HG02970 (cell line): ENCODE data around the gene ITGA6.

ENCODE experiments used
- ATAC-seq: cut with Tn5 transposase; IDR thresholded peaks from one replicate; pipeline ENCODE4 v1.9.1; 2021; ENCODE audit warnings: mild to moderate bottlenecking, moderate library complexity, moderate number of reproducible peaks; ENCODE audit not compliant: unreplicated experiment, low FRiP score

The ITGA6 gene

GRCh38 chr2:172461591-172462372 is 34.4 kb downstream of the ITGA6 start:
- ATAC-seq = no peak

GRCh38 chr2:172462373-172462848 is 35.0 kb downstream of the ITGA6 start:
- ATAC-seq = no peak

DNA sequence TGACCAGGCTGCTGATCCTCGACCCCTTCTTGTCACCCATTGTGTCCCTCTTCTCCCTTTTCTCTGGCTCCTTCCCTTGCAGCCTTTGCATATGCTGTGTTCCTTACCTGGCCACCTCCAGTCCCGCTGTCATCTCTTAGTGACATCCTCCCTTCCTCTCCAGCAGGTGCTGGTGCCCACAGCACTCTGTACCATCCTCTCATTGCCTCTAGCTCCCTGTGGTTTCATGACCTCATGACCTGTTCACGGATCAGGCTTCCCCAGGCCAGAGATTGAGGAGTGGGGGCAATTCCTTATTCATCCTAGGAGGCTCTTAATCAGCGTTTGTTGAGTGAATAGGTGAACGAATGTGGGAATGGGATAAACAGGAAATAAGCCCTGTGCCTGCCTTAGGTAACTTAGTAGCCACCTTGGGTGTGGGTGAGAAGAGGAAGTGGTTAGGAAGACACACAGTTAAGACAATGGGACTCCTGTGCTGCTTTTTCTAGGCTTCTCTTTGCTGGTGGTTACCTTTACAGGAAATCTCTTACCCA is 35.5 kb downstream of the ITGA6 start:
- no peak for ATAC-seq

GRCh38 chr2:172464400-172465129 is 37.2 kb downstream of the ITGA6 start:
- no peak for ATAC-seq

DNA sequence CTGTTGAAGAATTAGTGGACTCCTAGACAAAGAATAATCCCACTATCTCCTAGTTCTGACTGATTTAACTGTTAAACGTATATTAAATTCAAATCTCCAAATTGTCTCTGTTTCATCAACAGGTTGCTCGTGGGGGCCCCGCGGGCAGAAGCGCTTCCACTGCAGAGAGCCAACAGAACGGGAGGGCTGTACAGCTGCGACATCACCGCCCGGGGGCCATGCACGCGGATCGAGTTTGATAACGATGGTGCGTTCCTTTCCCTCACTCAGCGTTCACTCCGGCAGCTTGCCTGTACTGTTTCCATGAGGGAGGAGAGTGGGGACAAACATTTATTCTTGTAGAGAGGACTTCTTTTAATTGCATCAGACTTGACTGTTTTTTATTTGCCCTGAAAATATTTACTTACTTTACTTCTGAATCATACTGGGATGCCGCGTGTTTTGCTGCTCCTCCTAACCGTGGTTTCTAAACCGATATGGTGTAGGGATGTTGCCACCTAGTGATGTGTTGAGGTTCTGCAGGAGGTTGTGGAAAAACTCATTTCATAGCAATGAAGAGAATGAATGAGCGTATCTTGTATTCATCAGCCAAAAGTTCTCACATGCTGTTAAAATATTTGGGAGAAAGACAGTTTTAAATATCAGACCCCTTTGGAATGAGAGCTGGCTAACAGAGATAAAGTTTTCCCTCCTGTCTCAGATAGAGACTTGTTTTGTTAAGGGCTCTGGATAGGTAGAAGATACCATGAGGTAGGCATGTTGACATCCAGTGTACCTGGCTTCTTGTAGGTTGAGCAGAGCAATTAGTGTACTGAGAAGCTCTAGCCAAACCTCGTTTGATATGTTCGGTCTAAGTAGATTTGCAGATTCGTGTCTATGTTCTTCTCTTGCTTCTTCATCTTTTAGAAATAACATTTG is 38.3 kb downstream of the ITGA6 start:
- ATAC-seq = no peak

- no peak for ATAC-seq
Measured at GRCh38 chr2:172467382-172467781, 40.0 kb downstream of the ITGA6 start.

GRCh38 chr2:172470958-172471922 is 43.9 kb downstream of the ITGA6 start:
- ATAC-seq = no peak

DNA sequence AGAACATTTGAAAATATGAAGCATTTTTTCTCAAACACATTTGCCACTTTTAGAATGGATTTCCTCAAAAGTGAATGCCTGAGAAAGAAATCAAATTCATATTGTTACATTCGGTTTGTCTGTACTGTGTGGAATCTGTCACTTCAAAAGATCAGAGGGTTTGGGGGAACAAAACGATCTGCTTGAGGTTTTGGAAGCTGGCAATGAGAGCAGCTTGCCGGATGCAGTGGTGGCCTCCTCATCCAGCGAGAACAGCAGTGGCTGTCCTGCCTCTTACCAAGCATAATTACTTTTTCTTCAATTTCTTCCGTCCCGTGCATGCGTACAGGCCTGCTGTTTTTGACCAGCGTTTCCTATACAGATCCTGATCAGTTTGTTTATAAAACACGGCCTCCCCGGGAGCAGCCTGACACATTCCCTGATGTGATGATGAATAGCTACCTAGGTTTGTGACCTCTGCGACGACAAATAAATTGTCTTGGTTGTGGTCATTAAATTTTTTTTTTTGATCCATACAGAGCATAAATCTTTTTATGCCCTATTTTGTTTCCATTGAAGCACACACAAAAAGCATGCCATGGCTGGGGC is 45.2 kb downstream of the ITGA6 start:
- ATAC-seq = no peak

- ATAC-seq = no peak
Measured at GRCh38 chr2:172473167-172473566, 45.8 kb downstream of the ITGA6 start.

DNA sequence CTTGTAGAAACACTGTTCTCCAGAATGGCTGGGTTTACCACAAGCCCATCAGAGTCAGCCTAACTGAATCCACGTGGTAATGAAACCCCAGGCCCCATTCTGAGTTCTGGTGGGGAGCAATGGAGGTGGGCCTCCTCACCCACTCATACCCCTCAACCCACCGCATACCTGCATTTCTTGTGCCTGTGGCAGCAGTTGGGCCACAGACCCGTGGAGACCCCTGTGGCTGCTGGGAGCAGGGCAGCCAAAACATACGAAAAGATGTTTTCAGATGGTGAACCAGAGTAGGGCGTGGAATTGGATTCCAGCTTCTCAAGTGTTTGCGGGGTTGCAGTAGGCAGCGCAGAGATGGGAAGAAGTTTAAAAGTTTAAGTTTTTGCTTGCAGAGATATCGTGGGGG is 51.0 kb downstream of the ITGA6 start:
- no peak for ATAC-seq

GRCh38 chr2:172480301-172481218 is 53.2 kb downstream of the ITGA6 start:
- ATAC-seq = no peak

DNA sequence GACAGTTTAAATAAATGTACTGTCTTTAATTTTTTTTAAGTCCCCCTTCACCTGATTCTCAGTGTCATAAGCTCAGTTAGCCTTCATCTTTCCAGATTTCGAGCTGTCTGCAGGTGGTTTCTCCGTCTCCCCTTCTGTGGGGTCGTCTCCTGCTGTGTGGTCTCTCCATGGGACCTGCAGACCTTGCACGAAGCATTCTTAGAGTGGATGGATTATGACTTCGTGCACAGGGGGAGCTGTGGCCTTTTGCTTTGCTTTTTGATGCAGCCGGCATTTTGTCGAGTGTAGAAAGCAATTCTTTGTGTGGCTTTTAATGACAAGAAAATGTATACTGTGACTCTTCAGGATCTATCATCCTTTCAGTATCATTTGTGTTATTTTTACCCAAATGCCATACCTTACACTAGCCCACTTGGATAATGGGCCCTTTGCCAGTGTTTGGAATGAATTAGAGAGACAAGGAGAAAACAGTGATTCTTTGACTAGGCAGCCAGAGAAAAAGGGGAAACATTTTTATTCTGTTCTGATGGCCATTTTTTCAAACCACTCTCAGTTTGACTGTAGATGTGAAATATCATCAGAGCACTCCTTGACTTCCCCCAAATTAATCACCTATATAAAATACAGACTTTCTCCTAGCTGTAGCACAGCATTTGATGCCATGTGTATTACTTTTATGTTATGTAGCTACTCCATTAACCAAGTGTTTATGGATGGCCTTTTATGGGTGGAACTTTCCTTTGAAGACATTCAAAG is 54.3 kb downstream of the ITGA6 start:
- ATAC-seq = no peak

- ATAC-seq = no peak
Measured at GRCh38 chr2:172484253-172484652, 56.9 kb downstream of the ITGA6 start.

DNA sequence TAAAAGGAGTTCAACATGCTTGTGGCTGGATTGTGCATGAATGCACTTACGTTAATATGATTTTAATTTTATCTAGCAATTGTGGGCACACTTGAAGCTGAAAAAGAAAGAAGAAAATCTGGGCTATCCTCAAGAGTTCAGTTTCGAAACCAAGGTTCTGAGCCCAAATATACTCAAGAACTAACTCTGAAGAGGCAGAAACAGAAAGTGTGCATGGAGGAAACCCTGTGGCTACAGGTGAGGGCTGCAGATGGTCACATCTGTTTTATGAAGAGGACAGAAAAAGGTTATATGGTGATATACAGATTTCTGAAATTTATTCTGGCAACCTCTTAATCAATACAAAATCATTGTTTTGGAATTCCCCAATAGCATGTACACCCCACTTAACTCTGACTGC is 57.3 kb downstream of the ITGA6 start:
- no peak for ATAC-seq

DNA sequence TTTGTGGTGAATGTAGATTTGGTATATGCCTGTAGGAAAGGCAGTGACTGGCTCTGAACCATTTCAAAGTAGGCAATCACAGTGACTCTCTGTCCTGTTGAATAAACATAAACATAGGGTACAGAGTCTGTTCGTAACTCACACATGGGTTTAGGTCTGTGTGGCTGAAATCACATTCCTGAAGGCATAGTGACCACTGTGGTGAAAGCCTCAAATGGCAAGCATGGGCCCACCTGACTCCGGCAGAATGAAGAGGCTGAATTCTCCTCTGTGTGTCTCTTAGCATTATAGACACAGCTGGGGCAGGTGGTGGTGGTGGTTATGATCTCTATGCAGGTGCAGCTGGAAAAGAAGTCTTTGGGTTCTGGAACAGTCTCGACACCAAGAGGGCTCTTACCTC is 61.2 kb downstream of the ITGA6 start:
- ATAC-seq = no peak

- ATAC-seq = no peak
Measured at GRCh38 chr2:172489681-172490080, 62.3 kb downstream of the ITGA6 start.

DNA sequence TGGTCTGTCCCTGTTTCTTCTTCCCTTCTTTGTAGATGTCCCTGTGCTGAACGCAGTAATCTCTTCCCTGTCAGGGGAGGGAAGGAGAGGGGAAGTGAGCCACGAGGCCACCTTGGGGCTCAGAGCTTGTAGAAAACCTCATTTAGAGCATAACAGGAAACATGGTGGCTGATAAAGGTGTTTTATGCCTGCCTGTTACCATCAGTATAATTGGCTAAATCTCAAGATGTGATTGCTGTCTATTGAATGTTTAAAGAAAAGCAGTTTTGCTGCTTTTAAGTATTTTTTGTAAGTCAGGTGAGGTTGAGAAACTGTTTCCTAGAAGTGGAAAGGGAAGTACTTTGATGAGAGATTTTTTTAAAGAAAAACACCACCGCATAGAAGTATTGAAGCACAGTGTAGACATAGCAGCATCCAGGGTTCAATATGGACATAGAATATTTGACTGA is 68.8 kb downstream of the ITGA6 start:
- no peak for ATAC-seq
